GM19239 (cell line): ENCODE measurements around the gene ATXN2.
A peak's percentile ranks its signal among the peaks of the same experiment; 100 is the strongest.
"Not testable (repeated sequence)": the region's sequence is repeated elsewhere in the genome, so short reads cannot be mapped to it uniquely, and the experiment has no call there.

ENCODE experiments used
- DNase-seq: peaks from one replicate; pipeline ENCODE4 v3.0.0; 2011; ENCODE audit warnings: low spot score; ENCODE audit not compliant: insufficient read length
- FAIRE-seq: peaks from 2 replicates; lab custom pipeline; 2011; peaks lifted over from hg19 to GRCh38; lab: Jason Lieb, UNC

The ATXN2 gene

DNA sequence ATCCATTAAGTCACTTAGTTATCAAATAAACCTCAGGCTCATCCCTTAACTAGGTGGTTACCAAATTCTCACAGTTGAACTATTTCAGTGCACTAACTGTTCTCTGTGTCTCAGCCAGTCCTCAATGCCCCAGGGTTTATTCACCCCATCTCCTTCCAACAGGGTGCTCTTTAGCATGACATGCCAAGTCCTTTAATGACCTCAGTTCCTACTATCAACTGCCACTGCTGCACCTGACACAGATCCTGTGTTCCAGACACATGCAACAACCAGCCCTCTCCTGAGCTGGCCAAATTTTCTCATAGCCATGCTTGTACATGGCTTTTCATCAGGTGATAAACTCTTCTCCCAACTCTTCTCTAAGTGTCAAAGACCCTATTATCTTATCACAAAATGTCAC is 80.0 kb downstream of the ATXN2 start:
- FAIRE-seq (no peak), DNase-seq (no peak)

DNA sequence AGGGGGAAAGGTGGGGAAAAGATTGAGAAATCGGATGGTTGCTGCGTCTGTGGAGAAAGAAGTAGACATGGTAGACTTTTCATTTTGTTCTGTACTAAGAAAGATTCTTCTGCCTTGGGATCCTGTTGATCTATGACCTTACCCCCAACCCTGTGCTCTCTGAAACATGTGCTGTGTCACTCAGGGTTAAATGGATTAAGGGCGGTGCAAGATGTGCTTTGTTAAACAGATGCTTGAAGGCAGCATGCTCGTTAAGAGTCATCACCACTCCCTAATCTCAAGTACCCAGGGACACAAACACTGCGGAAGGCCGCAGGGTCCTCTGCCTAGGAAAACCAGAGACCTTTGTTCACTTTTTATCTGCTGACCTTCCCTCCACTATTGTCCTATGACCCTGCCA is 91.4 kb downstream of the ATXN2 start:
- DNase-seq, FAIRE-seq: not testable (repeated sequence)

DNA sequence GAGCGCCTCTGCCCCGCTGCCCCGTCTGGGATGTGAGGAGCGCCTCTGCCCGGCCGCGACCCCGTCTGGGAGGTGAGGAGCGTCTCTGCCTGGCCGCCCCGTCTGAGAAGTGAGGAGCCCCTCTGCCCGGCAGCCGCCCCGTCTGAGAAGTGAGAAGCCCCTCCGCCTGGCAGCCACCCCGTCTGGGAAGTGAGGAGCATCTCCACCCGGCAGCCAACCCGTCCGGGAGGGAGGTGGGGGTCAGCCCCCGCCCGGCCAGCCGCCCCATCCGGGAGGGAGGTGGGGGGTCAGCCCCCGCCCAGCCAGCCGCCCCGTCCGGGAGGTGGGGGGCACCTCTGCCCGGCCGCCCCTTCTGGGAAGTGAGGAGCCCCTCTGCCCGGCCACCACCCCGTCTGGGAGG is 91.9 kb downstream of the ATXN2 start:
- not testable (repeated sequence) for FAIRE-seq

DNA sequence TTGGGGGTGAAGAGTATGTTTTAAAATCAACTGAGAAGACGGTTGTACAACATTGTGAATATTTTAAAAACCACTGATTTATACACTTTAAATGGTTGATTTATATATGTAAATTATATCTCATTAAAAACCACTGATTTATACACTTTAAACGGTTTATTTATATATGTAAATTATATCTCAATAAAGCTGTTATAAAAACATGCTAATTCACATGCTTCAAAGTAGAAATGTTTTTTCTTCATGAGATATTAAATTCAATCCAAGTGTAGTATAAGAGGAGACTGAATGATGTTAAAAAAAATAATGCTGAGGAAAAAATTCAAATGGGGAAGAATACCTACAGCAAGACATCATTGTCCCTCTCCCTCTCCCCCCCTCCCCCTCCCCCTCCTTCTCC is 92.9 kb downstream of the ATXN2 start:
- DNase-seq (no peak), FAIRE-seq (no peak)

More for the DNA sequence above, 91.9 kb downstream of the ATXN2 start:
- not testable (repeated sequence) for DNase-seq

DNA sequence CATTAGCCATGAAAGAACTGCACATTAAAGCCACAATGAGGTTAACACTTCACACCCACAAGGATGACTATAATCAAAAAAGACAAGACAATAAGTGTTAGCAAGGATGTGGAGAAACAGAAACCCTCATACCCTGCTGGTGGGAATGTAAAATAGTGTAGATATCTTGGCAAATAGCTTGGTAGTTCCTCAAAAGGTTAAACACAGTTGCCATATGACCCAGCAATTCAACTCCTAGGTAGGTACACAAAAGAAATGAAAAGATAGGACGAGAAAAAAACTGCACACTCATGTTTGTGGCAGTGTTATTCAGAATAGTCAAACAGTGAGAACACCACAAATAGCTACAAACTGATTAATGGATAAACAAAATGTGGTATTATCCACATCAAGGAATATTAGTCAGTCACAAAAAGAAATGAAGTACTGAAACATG is 93.5 kb downstream of the ATXN2 start:
- FAIRE-seq (no peak), DNase-seq (no peak)

DNA sequence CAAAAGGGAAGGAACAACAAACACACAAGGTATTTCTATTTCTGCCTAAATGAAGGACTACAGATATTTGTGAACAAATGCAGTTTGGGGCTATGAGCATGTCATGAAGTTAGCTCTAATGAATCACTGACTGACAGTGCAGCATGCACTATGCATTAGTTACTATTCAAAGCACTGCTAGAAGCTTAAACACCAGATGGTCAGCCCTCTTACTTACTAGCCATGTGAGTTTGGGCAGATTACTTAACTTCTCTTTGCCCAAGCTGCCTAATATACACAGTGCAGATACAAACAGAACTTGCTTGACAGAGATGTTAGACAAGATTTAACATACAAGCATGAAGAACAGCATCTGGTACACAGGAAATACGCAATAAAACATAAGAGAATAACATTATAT is 96.0 kb downstream of the ATXN2 start:
- no peak for FAIRE-seq

DNA sequence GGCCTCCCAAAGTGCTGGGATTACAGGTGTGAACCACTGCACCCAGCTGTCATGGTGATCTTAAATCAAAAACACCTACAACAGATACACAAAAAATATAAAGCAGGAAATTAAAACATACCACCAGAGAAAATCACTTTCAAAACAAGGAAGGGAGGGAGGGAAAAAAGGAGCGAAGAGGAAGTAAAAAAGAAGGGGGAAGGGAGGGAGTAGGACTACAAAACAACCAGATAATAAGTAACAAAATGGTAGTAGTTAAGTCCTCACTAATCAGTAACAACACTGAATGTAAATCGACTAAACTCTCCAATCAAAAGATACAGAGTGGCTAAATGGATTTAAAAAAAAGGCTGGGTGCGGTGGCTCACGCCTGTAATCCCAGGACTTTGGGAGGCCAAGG is 104.4 kb downstream of the ATXN2 start:
- FAIRE-seq (no peak), DNase-seq (no peak)

More for the DNA sequence above, 96.0 kb downstream of the ATXN2 start:
- no peak for DNase-seq

DNA sequence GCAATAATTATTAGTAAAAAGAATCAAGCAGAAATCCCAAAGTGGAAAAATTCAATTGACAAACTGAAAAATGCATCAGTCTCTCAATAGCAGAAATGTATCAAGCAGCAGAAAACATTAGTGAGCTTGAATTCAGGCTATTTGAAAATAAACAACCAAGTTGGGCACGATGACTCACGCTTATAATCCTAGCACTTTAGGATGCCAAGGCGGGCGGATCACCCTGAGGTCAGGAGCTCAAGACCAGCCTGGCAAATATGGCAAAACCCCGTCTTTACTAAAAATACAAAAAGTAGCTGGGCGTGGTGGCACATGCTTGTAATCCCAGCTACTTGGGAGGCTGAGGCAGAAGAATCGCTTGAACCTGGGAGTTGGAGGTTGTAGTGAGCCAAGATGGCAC is 106.1 kb downstream of the ATXN2 start:
- not testable (repeated sequence) for FAIRE-seq, DNase-seq

DNA sequence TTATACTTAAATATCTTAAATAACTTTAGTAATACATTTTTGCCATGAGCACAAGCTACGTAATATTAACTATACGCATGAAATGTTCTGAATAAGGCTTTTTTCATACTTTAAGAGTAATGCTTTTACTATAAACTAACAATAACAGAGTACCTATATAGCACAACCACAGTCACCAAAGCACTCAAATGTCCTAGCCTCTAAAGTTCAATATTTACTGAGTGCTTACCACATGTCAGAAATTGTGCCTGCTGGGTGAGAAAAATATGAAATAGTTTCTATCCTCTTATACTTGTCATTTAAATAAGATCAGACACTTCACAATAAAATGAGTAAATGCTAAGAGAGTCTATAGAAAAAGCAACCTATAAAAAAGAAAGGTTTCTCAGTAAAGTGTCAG is 110.3 kb downstream of the ATXN2 start:
- FAIRE-seq = no peak
- DNase-seq = no peak

DNA sequence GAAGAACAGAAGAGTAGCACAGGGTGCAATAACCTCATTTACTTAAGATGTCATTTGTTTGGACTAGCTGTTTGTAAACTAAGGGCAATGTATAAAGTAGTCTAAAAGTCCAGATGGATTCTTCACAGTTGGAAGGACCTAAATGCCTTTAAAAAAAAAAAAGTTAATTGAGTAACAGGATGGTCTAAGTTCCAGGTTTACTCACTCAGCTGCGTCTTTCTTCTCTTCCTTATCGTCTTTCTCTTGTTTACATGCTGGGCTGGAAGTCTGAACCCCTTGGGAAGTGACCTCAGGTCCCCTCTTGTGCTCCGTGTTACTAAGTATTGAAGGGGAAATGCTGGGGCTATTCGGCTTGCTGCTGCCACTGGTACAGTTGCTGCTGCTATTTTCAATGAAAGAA is 110.8 kb downstream of the ATXN2 start:
- DNase-seq (no peak), FAIRE-seq (no peak)

DNA sequence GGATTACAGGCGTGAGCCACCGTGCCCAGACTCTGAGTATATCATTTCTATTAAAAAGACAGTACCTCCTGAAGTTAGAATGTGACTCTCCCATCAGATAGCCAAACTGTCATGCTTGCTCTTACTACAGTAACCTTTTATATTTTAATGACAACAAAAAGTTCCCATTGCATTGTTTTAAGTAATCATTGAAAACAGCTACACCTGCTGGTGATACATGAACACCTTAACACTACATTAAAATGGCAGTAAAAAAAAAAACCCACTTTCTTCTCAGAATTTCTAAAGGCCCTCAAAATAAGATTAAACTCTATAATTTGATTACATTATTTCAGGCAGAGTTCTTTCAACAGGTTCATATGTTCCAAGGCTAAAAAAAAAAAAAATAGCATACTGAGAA is 116.7 kb downstream of the ATXN2 start:
- DNase-seq = no peak

DNA sequence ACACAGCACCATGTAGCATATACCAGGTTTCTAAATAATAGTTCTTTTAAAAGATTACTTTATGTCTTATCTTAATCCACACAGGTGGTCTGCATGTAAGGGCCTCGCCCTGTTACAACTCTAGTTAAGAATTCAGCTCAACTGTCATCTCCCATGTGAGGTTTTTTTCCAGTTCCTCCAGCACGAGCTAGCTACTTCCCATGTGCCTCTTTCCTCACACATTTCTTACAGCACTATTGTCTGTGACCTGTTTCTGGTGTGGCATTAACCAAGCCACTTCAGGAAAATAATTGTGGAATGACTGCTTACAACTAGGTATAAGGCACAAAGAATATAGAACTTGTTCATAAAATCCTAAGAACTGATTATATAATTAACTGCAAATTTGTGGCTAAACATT is 127.9 kb downstream of the ATXN2 start:
- DNase-seq = no peak

More for the DNA sequence above, 116.7 kb downstream of the ATXN2 start:
- FAIRE-seq = no peak

DNA sequence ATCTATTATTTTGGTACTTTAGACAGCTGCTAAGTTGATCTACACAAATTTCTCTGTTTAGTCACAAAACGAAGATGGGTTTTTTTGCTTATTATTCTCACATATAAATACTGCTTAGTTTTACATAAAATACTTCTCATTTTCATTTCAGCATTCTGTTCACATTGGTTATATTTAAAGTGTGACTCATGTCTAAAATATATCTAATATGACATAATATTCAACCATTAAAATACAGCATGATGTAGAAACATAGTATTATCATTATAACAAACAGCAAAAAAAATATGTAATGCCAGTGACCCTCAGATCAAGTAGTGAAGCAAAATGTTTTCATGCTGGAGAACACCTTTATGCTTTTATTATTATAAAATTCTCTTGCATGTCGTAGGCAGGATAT is 129.7 kb downstream of the ATXN2 start:
- no peak for DNase-seq
- FAIRE-seq = no peak

More for the DNA sequence above, 127.9 kb downstream of the ATXN2 start:
- FAIRE-seq = no peak

DNA sequence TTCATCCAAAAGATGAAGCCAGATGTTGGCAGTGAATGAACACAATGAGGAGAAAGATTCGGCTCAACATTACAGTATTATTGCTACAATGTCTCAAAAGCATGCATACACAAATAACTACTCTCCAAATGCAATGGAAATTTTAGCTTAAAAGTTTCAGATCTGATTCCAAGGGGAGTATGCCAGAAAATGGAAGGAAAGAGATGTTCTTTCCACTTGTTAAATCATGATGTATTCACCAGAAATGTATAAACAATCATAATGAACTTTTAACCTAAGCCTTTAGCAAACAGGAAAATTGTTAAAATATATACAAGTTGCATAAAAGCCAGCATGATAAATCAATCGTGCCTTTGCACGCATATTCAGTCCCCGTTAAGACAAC is 131.3 kb downstream of the ATXN2 start:
- FAIRE-seq (no peak), DNase-seq (no peak)

DNA sequence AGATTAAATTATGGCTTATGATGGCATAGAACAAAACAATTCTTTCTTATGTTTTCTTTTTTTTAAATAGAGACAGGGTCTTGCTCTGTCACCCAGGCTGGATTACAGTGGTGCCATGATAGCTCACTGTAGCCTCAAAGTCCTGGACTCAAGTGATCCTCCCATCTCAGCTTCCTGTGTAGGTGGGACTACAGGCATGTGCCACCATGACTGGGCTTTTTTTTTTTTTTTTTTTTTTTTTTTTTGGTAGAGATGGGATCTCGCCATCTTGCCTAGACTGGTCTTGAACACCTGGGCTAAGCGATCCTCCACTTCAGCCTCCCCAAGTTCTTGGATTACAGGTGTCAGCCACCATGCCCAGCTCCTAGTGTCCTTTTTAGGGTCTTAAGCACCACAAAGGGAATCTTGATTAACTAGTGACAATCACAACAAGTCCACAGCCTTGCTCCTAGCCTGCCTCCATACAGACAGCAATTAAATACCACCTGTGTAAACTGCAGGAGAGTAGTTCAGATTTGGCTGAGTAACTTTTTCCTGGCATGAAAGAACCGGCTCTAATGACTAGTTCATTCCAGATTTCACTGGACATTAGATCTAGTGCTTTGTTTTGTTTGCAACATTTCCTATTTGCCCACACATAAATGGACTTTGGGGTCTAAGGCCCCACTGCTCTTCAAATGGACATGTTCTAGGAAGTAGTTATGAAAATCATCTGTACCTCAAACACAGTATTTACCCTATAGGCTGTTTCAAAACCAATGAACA is 131.8 kb downstream of the ATXN2 start:
- peak; percentile 56 for FAIRE-seq
- DNase-seq = no peak

DNA sequence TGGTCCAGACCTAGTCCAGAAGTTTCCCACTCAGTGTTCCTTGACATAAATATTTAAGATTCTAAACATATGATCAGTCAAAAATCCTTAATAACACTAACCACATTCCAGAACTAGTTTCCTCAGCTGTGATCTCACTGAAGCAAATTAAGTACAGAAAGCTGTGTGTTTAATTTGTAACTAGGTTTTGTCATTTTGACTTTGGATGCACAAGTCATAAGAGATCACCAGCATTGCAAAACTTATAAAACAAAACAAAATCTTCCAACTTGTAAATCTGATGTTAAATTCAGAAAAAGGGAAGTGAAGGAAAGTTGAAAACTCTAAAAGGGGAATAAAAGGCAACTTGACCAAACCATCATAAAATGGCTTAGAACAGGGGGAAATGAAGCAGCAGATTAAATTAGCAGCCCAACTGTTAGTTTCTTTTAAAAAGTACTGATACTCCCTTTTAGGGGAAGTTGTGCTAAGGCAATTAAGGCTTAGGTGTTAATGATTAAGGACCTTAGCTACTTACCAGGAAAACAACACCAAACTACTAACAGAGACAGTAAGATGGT is 136.8 kb downstream of the ATXN2 start:
- DNase-seq (peak; percentile 27), FAIRE-seq (peak; percentile 91)

DNA sequence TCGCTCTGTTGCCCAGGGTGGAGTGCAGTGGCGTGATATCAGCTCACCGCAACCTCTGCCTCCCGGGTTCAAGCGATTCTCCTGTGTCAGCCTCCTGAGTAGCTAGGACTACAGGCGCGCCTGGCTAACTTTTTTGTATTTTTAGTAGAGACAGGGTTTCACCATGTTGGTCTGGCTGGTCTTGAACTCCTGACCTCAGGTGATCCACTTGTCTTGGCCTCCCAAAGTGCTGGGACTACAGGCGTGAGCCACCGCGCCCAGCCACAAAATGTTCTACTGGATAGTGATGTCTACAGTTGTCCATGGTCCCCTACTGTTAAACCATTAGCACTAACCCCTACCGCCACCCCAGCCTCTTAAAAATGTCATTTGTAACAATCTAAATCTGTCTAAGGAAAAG is 139.0 kb downstream of the ATXN2 start:
- DNase-seq, FAIRE-seq: not testable (repeated sequence)

DNA sequence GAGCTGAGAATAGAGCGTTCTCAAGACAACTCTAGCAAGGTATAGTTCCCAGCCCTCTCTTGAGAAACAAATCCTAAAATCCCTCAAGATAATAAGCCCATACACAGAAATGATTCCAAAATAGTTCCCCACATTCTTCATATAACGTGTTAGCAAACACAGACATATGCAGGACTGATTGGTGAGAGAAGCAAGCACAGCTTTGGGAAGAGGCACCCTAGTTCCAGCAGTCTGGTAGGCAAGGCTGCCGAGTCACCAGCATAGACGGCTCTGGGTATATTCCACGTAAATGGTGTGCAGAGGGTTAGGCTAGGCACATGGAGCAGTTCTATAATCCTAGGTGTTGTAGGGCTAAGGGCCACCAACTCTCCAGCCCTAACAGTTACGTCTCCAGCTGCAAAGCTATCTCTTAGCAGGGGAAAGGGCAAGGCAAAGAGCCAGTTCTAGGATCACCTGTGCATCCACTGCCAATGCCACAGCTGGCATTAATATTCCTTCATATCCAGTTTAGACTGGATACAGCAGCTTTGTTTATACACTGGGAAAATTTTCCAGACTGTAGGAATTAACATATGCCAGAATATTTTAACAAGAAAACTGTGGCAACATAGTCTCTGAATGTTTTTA is 140.5 kb downstream of the ATXN2 start:
- DNase-seq (no peak), FAIRE-seq (no peak)

DNA sequence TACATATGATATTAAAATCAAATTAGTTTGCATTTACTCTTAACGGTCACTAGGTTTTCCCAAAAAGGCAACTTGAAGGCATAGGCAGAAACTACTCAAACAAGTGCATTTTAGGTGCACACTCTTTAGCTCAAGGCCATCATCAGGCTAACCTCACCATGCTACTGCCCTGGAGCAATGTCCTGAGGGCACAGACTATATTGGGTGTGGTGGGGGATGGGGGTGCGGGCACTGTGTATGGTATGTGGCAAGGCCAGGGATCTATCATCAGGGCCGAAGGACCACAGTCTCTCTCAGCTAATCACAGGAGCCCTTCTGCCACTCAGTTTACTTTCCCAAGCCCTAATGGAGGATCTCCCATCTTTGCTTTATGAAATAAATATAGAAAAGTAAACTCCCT is 141.5 kb downstream of the ATXN2 start:
- FAIRE-seq (no peak), DNase-seq (no peak)

DNA sequence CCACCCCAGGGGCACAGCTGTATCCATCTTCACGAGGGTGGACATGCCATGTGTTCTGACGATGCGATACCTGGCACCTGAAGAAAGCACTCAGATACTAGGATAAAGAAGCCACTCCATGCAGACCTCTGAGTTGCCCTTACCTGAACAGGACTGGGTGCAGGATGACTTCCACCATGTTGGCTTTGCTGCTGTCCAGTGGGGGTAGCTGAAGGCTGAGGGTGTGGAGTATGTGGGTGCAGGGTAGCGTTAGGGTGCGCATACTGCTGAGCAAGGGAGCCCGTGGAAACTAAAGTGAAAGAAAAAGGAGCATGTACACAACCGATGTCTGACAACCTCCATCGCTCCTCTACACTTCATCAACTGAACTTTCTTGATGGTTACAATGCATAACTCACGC is 142.0 kb downstream of the ATXN2 start:
- no peak for FAIRE-seq
- DNase-seq = no peak
